ENCODE data around the gene TMCO4. TPM values are rescaled to one million over a fixed set of nuclear protein-coding genes. Genes with fewer than 3 reads are reported as not detected.

The TMCO4 gene
- total RNA-seq, 2 experiments from 2014 or later: 13.3 to 15.9 TPM

GRCh38 chr1:19676438-19676922, 123.2 kb downstream of the TMCO4 start:
- Mint-ChIP-seq H3K36me3 (ENCODE audit: low read depth) (no peaks in the 10 kb centered on the region), H3K4me1 (no peaks in the 10 kb centered on the region), H3K27me3 (peaks cover 5% of the 10 kb centered on the region), H3K4me3 (no peak overlapping the region), H3K27ac (no peak overlapping the region), H3K9me3 (no peaks in the 10 kb centered on the region)
- POLR2A ChIA-PET: no interaction called here
- peak; percentile 48 for DNase-seq
- CTCF ChIA-PET: interaction anchor here (1.4 kb wide), 1 partner anchor 28 kb away, joined by 5 read pairs; no protein-coding TSS in a partner anchor

- ChIA-PET CTCF (interaction anchor here (1.4 kb wide), 1 partner anchor 29 kb away, joined by 5 read pairs; no protein-coding TSS in a partner anchor), POLR2A (no interaction called here)
- no peaks in the 10 kb centered on the region for H3K4me1 Mint-ChIP-seq
- H3K9me3 Mint-ChIP-seq: no peaks in the 10 kb centered on the region
- no peak for DNase-seq
- peaks cover 5% of the 10 kb centered on the region for H3K27me3 Mint-ChIP-seq
- H3K36me3 Mint-ChIP-seq (ENCODE audit: low read depth): no peaks in the 10 kb centered on the region
- no peak overlapping the region for H3K27ac Mint-ChIP-seq
- no peak overlapping the region for H3K4me3 Mint-ChIP-seq
These were observed 123.9 kb downstream of the TMCO4 start for GRCh38 chr1:19675797-19676196.

GRCh38 chr1:19672237-19672636, 127.5 kb downstream of the TMCO4 start:
- no peaks in the 10 kb centered on the region for H3K36me3 Mint-ChIP-seq (ENCODE audit: low read depth)
- no peaks in the 10 kb centered on the region for H3K9me3 Mint-ChIP-seq
- H3K4me1 Mint-ChIP-seq: no peaks in the 10 kb centered on the region
- POLR2A ChIA-PET: no interaction called here
- no peak overlapping the region for H3K27ac Mint-ChIP-seq
- peaks cover 7% of the 10 kb centered on the region for H3K27me3 Mint-ChIP-seq
- H3K4me3 Mint-ChIP-seq: no peak overlapping the region
- no peak for DNase-seq
- CTCF ChIA-PET: interaction anchor here (0.6 to 1.0 kb wide), 3 partner anchors 8 to 18 kb away, joined by 3 read pairs; partner anchors contain the start of gene HTR6

GRCh38 chr1:19670787-19671186, 128.9 kb downstream of the TMCO4 start:
- Mint-ChIP-seq H3K4me1 (peaks cover 4% of the 10 kb centered on the region), H3K27ac (no peak overlapping the region), H3K27me3 (peaks cover 20% of the 10 kb centered on the region), H3K9me3 (no peaks in the 10 kb centered on the region), H3K4me3 (no peak overlapping the region), H3K36me3 (ENCODE audit: low read depth) (no peaks in the 10 kb centered on the region)
- POLR2A ChIA-PET: no interaction called here
- CTCF ChIA-PET: interaction anchor here (1.3 kb wide), 1 partner anchor 9 kb away, joined by 3 read pairs; no protein-coding TSS in a partner anchor
- no peak for DNase-seq

GRCh38 chr1:19668888-19669287, 130.8 kb downstream of the TMCO4 start:
- Mint-ChIP-seq H3K27ac (no peak overlapping the region), H3K4me3 (no peak overlapping the region), H3K27me3 (peaks cover 25% of the 10 kb centered on the region), H3K9me3 (no peaks in the 10 kb centered on the region), H3K36me3 (ENCODE audit: low read depth) (no peaks in the 10 kb centered on the region), H3K4me1 (peaks cover 10% of the 10 kb centered on the region)
- CTCF ChIA-PET: interaction anchor here (0.5 to 2.3 kb wide), 3 partner anchors 35 to 348 kb away, joined by 3 to 11 read pairs (median 3); no protein-coding TSS in a partner anchor
- DNase-seq: no peak
- POLR2A ChIA-PET: no interaction called here

- peak overlapping the region; percentile 54 for H3K4me3 Mint-ChIP-seq
- peaks cover 32% of the 10 kb centered on the region for H3K27me3 Mint-ChIP-seq
- peaks cover 13% of the 10 kb centered on the region for H3K4me1 Mint-ChIP-seq
- H3K27ac Mint-ChIP-seq: peak overlapping the region; percentile 55
- POLR2A ChIA-PET: no interaction called here
- H3K9me3 Mint-ChIP-seq: no peaks in the 10 kb centered on the region
- no peak for DNase-seq
- H3K36me3 Mint-ChIP-seq (ENCODE audit: low read depth): no peaks in the 10 kb centered on the region
- CTCF ChIA-PET: interaction anchor here (0.6 kb wide), 1 partner anchor 18 kb away, joined by 3 read pairs; no protein-coding TSS in a partner anchor
These were observed 133.9 kb downstream of the TMCO4 start for GRCh38 chr1:19665496-19666465.

- ChIA-PET POLR2A (no interaction called here), CTCF (no interaction called here)
- peaks cover 13% of the 10 kb centered on the region for H3K4me1 Mint-ChIP-seq
- H3K4me3 Mint-ChIP-seq: peak overlapping the region; percentile 54
- DNase-seq: no peak
- peaks cover 32% of the 10 kb centered on the region for H3K27me3 Mint-ChIP-seq
- no peaks in the 10 kb centered on the region for H3K9me3 Mint-ChIP-seq
- H3K36me3 Mint-ChIP-seq (ENCODE audit: low read depth): no peaks in the 10 kb centered on the region
- no peak overlapping the region for H3K27ac Mint-ChIP-seq
These were observed 134.6 kb downstream of the TMCO4 start for GRCh38 chr1:19665186-19665495.

- CTCF ChIA-PET: interaction anchor here (1.2 kb wide), 1 partner anchor 8 kb away, joined by 3 read pairs; no protein-coding TSS in a partner anchor
- H3K27me3 Mint-ChIP-seq: peaks cover 32% of the 10 kb centered on the region
- peak; percentile 25 for DNase-seq
- no peak within 1 kb of the TSS for H3K27ac Mint-ChIP-seq
- H3K4me3 Mint-ChIP-seq: peak within 1 kb of the TSS; percentile 54
- H3K4me1 Mint-ChIP-seq: peaks cover 16% of the 10 kb centered on the region
- no peaks in the 10 kb centered on the region for H3K36me3 Mint-ChIP-seq (ENCODE audit: low read depth)
- no peaks in the 10 kb centered on the region for H3K9me3 Mint-ChIP-seq
- POLR2A ChIA-PET: no interaction called here
These were observed 135.1 kb downstream of the TMCO4 start, which contains the start of gene HTR6 for GRCh38 chr1:19664453-19665185. TSS of gene HTR6 (plus strand) at chr1:19664875. CDS start at chr1:19665754, 879 bp downstream.

GRCh38 chr1:19662313-19662712, 137.4 kb downstream of the TMCO4 start:
- Mint-ChIP-seq H3K9me3 (no peaks in the 10 kb centered on the region), H3K36me3 (ENCODE audit: low read depth) (no peaks in the 10 kb centered on the region), H3K27me3 (peaks cover 31% of the 10 kb centered on the region), H3K4me1 (peaks cover 21% of the 10 kb centered on the region), H3K27ac (no peak overlapping the region), H3K4me3 (no peak overlapping the region)
- no peak for DNase-seq
- ChIA-PET CTCF (interaction anchor here (0.6 to 4.8 kb wide), 18 partner anchors 10 to 749 kb away, joined by 3 to 27 read pairs (median 3); no protein-coding TSS in a partner anchor), POLR2A (no interaction called here)

GRCh38 chr1:19661721-19662228, 137.9 kb downstream of the TMCO4 start:
- DNase-seq: peak; percentile 54
- POLR2A ChIA-PET: no interaction called here
- Mint-ChIP-seq H3K9me3 (no peaks in the 10 kb centered on the region), H3K27me3 (peaks cover 26% of the 10 kb centered on the region), H3K36me3 (ENCODE audit: low read depth) (no peaks in the 10 kb centered on the region), H3K4me1 (peaks cover 21% of the 10 kb centered on the region), H3K4me3 (no peak overlapping the region), H3K27ac (no peak overlapping the region)
- CTCF ChIA-PET: interaction anchor here (0.6 to 4.8 kb wide), 18 partner anchors 10 to 748 kb away, joined by 3 to 27 read pairs (median 3); no protein-coding TSS in a partner anchor

- Mint-ChIP-seq H3K4me3 (no peak overlapping the region), H3K9me3 (no peaks in the 10 kb centered on the region), H3K36me3 (ENCODE audit: low read depth) (no peaks in the 10 kb centered on the region), H3K27me3 (peaks cover 8% of the 10 kb centered on the region), H3K27ac (no peak overlapping the region), H3K4me1 (peaks cover 20% of the 10 kb centered on the region)
- DNase-seq: no peak
- POLR2A ChIA-PET: no interaction called here
- CTCF ChIA-PET: interaction anchor here (0.5 kb wide), 1 partner anchor 16 kb away, joined by 5 read pairs; no protein-coding TSS in a partner anchor
These were observed 141.5 kb downstream of the TMCO4 start for GRCh38 chr1:19658186-19658585.

- Mint-ChIP-seq H3K4me1 (peaks cover 20% of the 10 kb centered on the region), H3K27ac (no peak overlapping the region), H3K27me3 (peaks cover 2% of the 10 kb centered on the region), H3K9me3 (no peaks in the 10 kb centered on the region), H3K36me3 (ENCODE audit: low read depth) (no peaks in the 10 kb centered on the region), H3K4me3 (no peak overlapping the region)
- POLR2A ChIA-PET: no interaction called here
- no peak for DNase-seq
- CTCF ChIA-PET: no interaction called here
These were observed 142.2 kb downstream of the TMCO4 start for GRCh38 chr1:19657511-19657910.

Data from activated CD4-positive, alpha-beta T cell treated with anti-CD3 and anti-CD28 coated beads, Interleukin-2, amount 10 ng/mL, durations not matched to agents 7 days and 5 days (primary cell).